Heart right ventricle (tissue), 16 donors: ENCODE data around the gene OR2V1. TPM values are rescaled to one million over a fixed set of nuclear protein-coding genes. Genes with fewer than 3 reads are reported as not detected.

Experiments
- ATAC-seq, 8 donors: fragments of 200-7000 bp; cut with Tn5 transposase; one replicate each; pipeline ENCODE4 v1.9.1; 2020; ENCODE audit warnings: mild to moderate bottlenecking in 8 of 8, moderate library complexity in 8 of 8, moderate number of reproducible peaks in 1 of 8
- DNase-seq, 2 donors: peaks; one replicate each; pipeline ENCODE4 v3.0.0-alpha.2; 2020
- H3K27ac ChIP-seq, 10 donors: fragments of 200-600 bp; sonication (generic) in 2 of 10; one replicate each; pipeline versions ENCODE4 v1.5.0 to v1.8.0; 2020 to 2022; ENCODE audit warnings: mild to moderate bottlenecking in 3 of 10
- H3K27me3 ChIP-seq, 7 donors: fragments of 200-600 bp; one replicate each; pipeline ENCODE4 v1.8.0; 2021 to 2022; ENCODE audit warnings: mild to moderate bottlenecking in 2 of 7
- H3K36me3 ChIP-seq, 9 donors: fragments of 200-600 bp; sonication (generic) in 1 of 9; one replicate each; pipeline versions ENCODE4 v1.5.0 to v1.8.0; 2020 to 2022; ENCODE audit warnings: mild to moderate bottlenecking in 2 of 9
- H3K4me1 ChIP-seq, 9 donors: fragments of 200-600 bp; sonication (generic) in 1 of 9; one replicate each; pipeline versions ENCODE4 v1.5.0 to v1.8.0; 2020 to 2022; ENCODE audit warnings: mild to moderate bottlenecking in 4 of 9
- H3K4me3 ChIP-seq, 10 donors: fragments of 200-600 bp; sonication (generic) in 2 of 10; one replicate each; pipeline versions ENCODE4 v1.5.0 to v1.8.0; 2020 to 2022; ENCODE audit warnings: mild to moderate bottlenecking in 7 of 10, moderate library complexity in 2 of 10
- H3K9me3 ChIP-seq, 11 donors: fragments of 200-600 bp in 10 of 11; sonication (generic) in 2 of 11; one replicate each; pipeline versions ENCODE4 v1.5.0 to v1.8.0; 2013 to 2022; ENCODE audit warnings: mild to moderate bottlenecking in 2 of 11, control low read depth in 1 of 11, moderate library complexity in 1 of 11
- WGBS, 2 donors: extraction: QIAGEN DNeasy Blood & Tissue Kit; methylation state at CpG; one replicate each; pipeline ENCODE4 v1.1.7; 2013; ENCODE audit warnings: inconsistent platforms in 1 of 2; 5-methylcytosine and 5-hydroxymethylcytosine counted together
- intact Hi-C, 10 donors: fragments of 100-400 bp; cut with DNase I; formaldehyde crosslinking; loops; one replicate each; pipeline versions ENCODE4 v1.11.1 to v1.14.2; 2022
- polyA plus RNA-seq, 2 donors: library from polyadenylated mRNA; stranded (reverse); fragments of 200-250 nt; gene quantifications; one replicate each; pipeline ENCODE4 v1.2.3, GENCODE V29; 2013
- total RNA-seq, 10 donors: library from RNA; stranded (reverse); fragmentation: NEBNext Ultra II Directional in 3 of 10; extraction: Animal tissue kit (Norgen Biotek cat#: 25700) in 3 of 10; gene quantifications; one replicate each; pipeline versions ENCODE4 v1.2.1 to v1.2.4, GENCODE V29; 2021 to 2023
- TF ChIP-seq, protein P1 (sequence below), 9 donors: fragments of 200-600 bp; sonication (generic) in 2 of 9; IDR thresholded peaks; one replicate each; pipeline versions ENCODE4 v1.5.0 to v1.8.0; 2021 to 2022; ENCODE audit warnings: antibody characterized with exemption in 9 of 9, mild to moderate bottlenecking in 5 of 9, moderate library complexity in 1 of 9
- donor health status: Arrhythmogenic right ventricular cardiomyopathy.
- donor health status: ischemic (EF 13 %, LVEDD 7.1; RV severe dilation, severe dysfunction).
- donor health status: healthy with polysubstance abuse.
- donor health status: DM: no; HTN: yes; CAD: no.
- donor health status: DM: no; HTN: no; CAD: no.
- donor health status: ischemic (EF 25% LVEDD 6.9; RV normal size, moderate dysfunction).
- donor health status: ischemic (EF 25% LVEDD 5.7; RV mildly dilated, moderate dysfunction).
- donor health status: healthy.
- donor health status: DM: yes; HTN: yes; CAD: no.
- donor health status: Ischemic cardiomyopathy.
- donor health status: ischemic (EF 35%, LVEDD 5.7; RV mildly dilated, moderate dysfunction).
- donor health status: nonischemic (EF 11% LVEDD 7.7; RV severe dilation, severe dysfunction).
- donor health status: DM: yes; HTN: yes; CAD: no.
- donor health status: PGD.
- donor health status: ischemic (EF 29% LVEDD 5.4; RV normal size, mild dysfunction).
- donor health status: nonischemic (EF 23%, LVEDD 6.1; RV moderate dilation, normal function).

The OR2V1 gene
- total and polyA plus RNA-seq, 12 donors: not detected

DNA sequence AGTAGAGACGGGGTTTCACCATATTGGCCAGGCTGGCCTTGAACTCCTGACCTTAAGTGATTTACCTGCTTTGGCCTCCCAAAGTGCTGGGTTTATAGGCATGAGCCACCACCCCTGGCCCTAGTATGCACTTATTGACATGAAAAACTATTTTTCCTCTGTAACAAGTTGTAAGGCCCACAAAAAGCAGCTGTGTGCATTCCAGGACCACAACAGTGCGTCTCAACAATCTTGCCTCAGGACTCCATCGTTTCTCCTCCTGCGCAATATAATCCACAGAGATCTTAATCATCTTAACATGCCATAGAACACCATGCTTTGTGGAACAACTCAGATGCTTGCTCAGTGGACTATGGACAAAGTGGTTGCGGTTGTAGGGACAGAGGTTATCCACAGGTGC, 10.2 kb downstream of the OR2V1 start:
- H3K27ac ChIP-seq: no peak overlapping the region
- WGBS, 2 donors: 84 to 92% methylated on average over 5 of the region's 5 CpGs
- ATAC-seq (no peak), DNase-seq (no peak)
- TF ChIP-seq, protein P1, sequence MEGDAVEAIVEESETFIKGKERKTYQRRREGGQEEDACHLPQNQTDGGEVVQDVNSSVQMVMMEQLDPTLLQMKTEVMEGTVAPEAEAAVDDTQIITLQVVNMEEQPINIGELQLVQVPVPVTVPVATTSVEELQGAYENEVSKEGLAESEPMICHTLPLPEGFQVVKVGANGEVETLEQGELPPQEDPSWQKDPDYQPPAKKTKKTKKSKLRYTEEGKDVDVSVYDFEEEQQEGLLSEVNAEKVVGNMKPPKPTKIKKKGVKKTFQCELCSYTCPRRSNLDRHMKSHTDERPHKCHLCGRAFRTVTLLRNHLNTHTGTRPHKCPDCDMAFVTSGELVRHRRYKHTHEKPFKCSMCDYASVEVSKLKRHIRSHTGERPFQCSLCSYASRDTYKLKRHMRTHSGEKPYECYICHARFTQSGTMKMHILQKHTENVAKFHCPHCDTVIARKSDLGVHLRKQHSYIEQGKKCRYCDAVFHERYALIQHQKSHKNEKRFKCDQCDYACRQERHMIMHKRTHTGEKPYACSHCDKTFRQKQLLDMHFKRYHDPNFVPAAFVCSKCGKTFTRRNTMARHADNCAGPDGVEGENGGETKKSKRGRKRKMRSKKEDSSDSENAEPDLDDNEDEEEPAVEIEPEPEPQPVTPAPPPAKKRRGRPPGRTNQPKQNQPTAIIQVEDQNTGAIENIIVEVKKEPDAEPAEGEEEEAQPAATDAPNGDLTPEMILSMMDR (IDR thresholded peaks at IDR 0.05): no peak
- intact Hi-C loops: no loop called here
- H3K9me3 ChIP-seq: no peaks in the 10 kb centered on the region
- H3K36me3 ChIP-seq: no peaks in the 10 kb centered on the region
- no peak overlapping the region for H3K4me3 ChIP-seq
- H3K4me1 ChIP-seq: peaks cover 0 to 7% (median 0%) of the 10 kb centered on the region in 9 donors
- H3K27me3 ChIP-seq: peaks cover 0 to 77% (median 53%) of the 10 kb centered on the region in 7 donors

DNA sequence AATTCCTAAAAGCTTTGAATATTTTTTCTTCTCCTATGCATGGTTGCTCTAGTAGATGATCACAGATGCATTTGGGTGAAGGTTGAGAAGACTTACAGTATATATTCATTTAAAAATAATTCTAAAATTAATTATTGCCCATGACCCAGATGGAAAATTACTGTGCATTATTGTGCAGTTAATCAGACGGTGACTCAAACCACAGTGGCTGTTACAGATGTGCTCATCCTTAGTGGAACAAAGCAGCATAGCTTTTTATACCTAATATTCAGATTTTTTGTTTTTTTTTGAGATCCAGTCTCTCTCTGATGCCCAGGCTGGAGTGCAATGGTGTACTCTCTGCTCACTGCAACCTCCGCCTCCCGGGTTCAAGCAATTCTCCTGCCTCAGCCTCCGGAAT, 10.7 kb downstream of the OR2V1 start:
- no peak for ATAC-seq
- intact Hi-C loops: no loop called here
- H3K27ac ChIP-seq: no peak overlapping the region

DNA sequence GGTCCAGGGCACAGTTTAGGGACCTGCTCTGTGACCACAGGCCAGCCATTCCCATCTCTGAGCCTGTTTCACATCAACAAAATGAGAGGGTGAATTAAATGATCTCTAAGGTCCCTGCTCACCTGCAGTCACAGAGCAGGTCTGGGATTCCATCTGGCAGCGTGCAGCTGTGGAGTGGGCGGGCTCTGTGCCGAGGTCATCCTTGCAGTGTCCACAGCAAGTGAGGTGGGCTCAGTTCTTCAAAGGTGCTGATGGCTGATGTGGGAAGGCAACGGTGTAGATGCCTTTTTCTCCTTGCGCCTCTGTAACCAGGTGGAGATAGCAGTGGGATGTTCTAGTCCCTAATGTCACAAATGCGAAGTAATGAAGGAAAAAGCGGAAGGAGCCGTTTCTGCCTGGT, 11.9 kb downstream of the OR2V1 start:
- Histone ChIP-seq H3K27me3 (peaks cover 5 to 86% (median 67%) of the 10 kb centered on the region in 7 donors), H3K4me3 (no peak overlapping the region), H3K4me1 (peaks cover 0 to 16% (median 0%) of the 10 kb centered on the region in 9 donors), H3K27ac (no peak overlapping the region), H3K9me3 (no peaks in the 10 kb centered on the region), H3K36me3 (no peaks in the 10 kb centered on the region)
- TF ChIP-seq, protein P1 (IDR thresholded peaks at IDR 0.05): no peak
- WGBS, 2 donors: 90% methylated on average over 8 of the region's 8 CpGs
- ATAC-seq (no peak), DNase-seq (no peak)
- intact Hi-C loops: no loop called here

More for the DNA sequence above, 10.7 kb downstream of the OR2V1 start:
- Histone ChIP-seq H3K9me3 (no peaks in the 10 kb centered on the region), H3K36me3 (no peaks in the 10 kb centered on the region), H3K27me3 (peaks cover 0 to 81% (median 55%) of the 10 kb centered on the region in 7 donors), H3K4me3 (no peak overlapping the region), H3K4me1 (peaks cover 0 to 7% (median 0%) of the 10 kb centered on the region in 9 donors)
- 89 to 93% methylated on average over 4 of the region's 4 CpGs for WGBS, 2 donors
- TF ChIP-seq, protein P1 (IDR thresholded peaks at IDR 0.05): no peak
- DNase-seq: no peak

DNA sequence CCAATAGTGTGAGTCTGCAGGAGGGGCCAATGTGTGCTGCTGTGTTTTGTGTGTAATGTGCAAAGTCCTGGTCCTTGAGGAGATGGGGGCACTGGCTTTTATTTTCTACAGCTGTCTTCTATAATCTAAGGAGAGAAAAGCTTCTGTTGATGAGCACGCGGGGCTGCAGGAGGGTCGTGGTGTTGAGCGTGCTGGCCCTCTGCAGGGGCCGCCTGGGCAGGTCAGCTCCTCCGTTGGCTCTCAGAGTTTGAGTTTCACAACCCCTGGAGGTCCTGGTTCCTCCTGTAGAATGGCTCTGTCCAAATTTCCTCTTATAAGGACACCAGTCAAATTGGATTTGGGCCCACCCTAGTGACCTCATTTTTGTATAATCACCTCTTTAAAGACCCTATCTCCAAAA, 12.6 kb downstream of the OR2V1 start:
- DNase-seq: no peak
- ATAC-seq: no peak
- intact Hi-C loops: no loop called here
- Histone ChIP-seq H3K36me3 (no peaks in the 10 kb centered on the region), H3K4me1 (peaks cover 0 to 16% (median 0%) of the 10 kb centered on the region in 9 donors), H3K4me3 (no peak overlapping the region), H3K27ac (no peak overlapping the region), H3K27me3 (peaks cover 5 to 92% (median 72%) of the 10 kb centered on the region in 7 donors), H3K9me3 (no peaks in the 10 kb centered on the region)
- 88 to 90% methylated on average over 6 of the region's 6 CpGs for WGBS, 2 donors
- TF ChIP-seq, protein P1 (IDR thresholded peaks at IDR 0.05): no peak
